H1 (cell line): Measurements from ENCODE around the gene ZNF407. TPM values are rescaled to one million over a fixed set of nuclear protein-coding genes. Genes with fewer than 3 reads are reported as not detected.

Source experiments
- CTCF ChIA-PET: fragments of 300-600 bp; sonication (Branson Sonifier 250); formaldehyde crosslinking; loops from one replicate; lab custom pipeline; 2021; ENCODE audit not compliant: partially characterized antibody; lab: Charles Lee
- POLR2A ChIA-PET: fragments of 300-600 bp; sonication (Branson Sonifier 250); formaldehyde crosslinking; loops from one replicate; lab custom pipeline; 2021; ENCODE audit warnings: inconsistent platforms; ENCODE audit not compliant: partially characterized antibody; lab: Charles Lee
- DNase-seq, 2 experiments: peaks; one replicate each; pipeline versions ENCODE4 v3.0.0 to v3.0.0-alpha.2; 2010 to 2022; ENCODE audit warnings: low spot score in 2 of 2, low read depth in 1 of 2, mixed read lengths in 1 of 2
- FAIRE-seq: peaks from 2 replicates; lab custom pipeline; 2011; peaks lifted over from hg19 to GRCh38; lab: Jason Lieb, UNC
- H2AFZ ChIP-seq: 2 replicates; pipeline ENCODE4 v1.8.1; 2012; ENCODE audit warnings: low read length, inconsistent platforms
- H2AK5ac ChIP-seq: 2 replicates; pipeline ENCODE4 v1.6.1; 2013; ENCODE audit warnings: low read depth, low read length
- H2BK120ac ChIP-seq: replicated peaks from 2 replicates; pipeline ENCODE3; 2013; ENCODE audit warnings: low read depth, low read length, inconsistent platforms
- H2BK12ac ChIP-seq: 2 replicates; pipeline ENCODE4 v1.6.1; 2013; ENCODE audit warnings: low read depth, low read length
- H2BK15ac ChIP-seq: 2 replicates; pipeline ENCODE4 v1.6.1; 2013; ENCODE audit warnings: low read length
- H2BK20ac ChIP-seq: 2 replicates; pipeline ENCODE4 v1.6.1; 2013; ENCODE audit warnings: low read length
- H2BK5ac ChIP-seq: 2 replicates; pipeline ENCODE4 v1.6.1; 2013; ENCODE audit warnings: low read depth, low read length
- H3K14ac ChIP-seq: 2 replicates; pipeline ENCODE4 v1.6.1; 2013; ENCODE audit warnings: inconsistent platforms; ENCODE audit not compliant: insufficient read length
- H3K18ac ChIP-seq: 2 replicates; pipeline ENCODE4 v1.6.1; 2013; ENCODE audit warnings: low read length; ENCODE audit errors: extremely low read depth
- H3K23ac ChIP-seq: 2 replicates; pipeline ENCODE4 v1.6.1; 2013; ENCODE audit warnings: inconsistent platforms; ENCODE audit not compliant: insufficient read length
- H3K23me2 ChIP-seq: 2 replicates; pipeline ENCODE4 v1.6.1; 2013; ENCODE audit warnings: low read depth, low read length
- H3K27ac ChIP-seq: 2 replicates; pipeline ENCODE4 v1.6.1; 2011; ENCODE audit warnings: low read depth, low read length, inconsistent platforms
- H3K27me3 ChIP-seq, 4 experiments: replicated peaks in 1 of 4; 1 replicate in 1 of 4; 2 replicates in 3 of 4; pipeline versions ENCODE4 v1.6.1 to v1.8.1; 2011 to 2013; ENCODE audit warnings: low read length in 3 of 4, mild to moderate bottlenecking in 3 of 4, inconsistent platforms in 2 of 4, mixed read lengths in 2 of 4, moderate library complexity in 1 of 4; ENCODE audit not compliant: control insufficient read depth in 3 of 4, insufficient read depth in 3 of 4; ENCODE audit errors: extremely low read depth in 1 of 4
- H3K36me3 ChIP-seq, 4 experiments: 2 replicates each; pipeline versions ENCODE4 v1.6.1 to v1.8.1; 2011 to 2013; ENCODE audit warnings: mild to moderate bottlenecking in 4 of 4, low read length in 3 of 4, moderate library complexity in 2 of 4, control low read depth in 1 of 4, inconsistent platforms in 1 of 4; ENCODE audit not compliant: insufficient read depth in 4 of 4, control insufficient read depth in 2 of 4
- H3K4ac ChIP-seq: replicated peaks from 2 replicates; pipeline ENCODE3; 2013; ENCODE audit warnings: low read length, low read depth, mixed read lengths, inconsistent platforms; ENCODE audit not compliant: insufficient read length
- H3K4me1 ChIP-seq, 4 experiments: replicated peaks in 1 of 4; 1 replicate in 1 of 4; 2 replicates in 3 of 4; pipeline versions ENCODE4 v1.6.1 to v1.8.1; 2011 to 2013; ENCODE audit warnings: low read length in 3 of 4, inconsistent platforms in 2 of 4, mixed read lengths in 1 of 4; ENCODE audit not compliant: insufficient read depth in 4 of 4, control insufficient read depth in 3 of 4
- H3K4me2 ChIP-seq, 2 experiments: 2 replicates each; pipeline versions ENCODE4 v1.6.1 to v1.8.1; 2011 to 2013; ENCODE audit warnings: low read depth in 2 of 2, low read length in 2 of 2, control low read depth in 1 of 2, inconsistent platforms in 1 of 2, mild to moderate bottlenecking in 1 of 2; ENCODE audit not compliant: insufficient read depth in 1 of 2
- H3K4me3 ChIP-seq, 4 experiments: fragments of 200-600, 300-600 bp in 1 of 4; sonication (generic), shearing (Covaris generic), sonication (Bioruptor Twin) in 1 of 4; 2 replicates each; pipeline versions ENCODE4 v1.5.1 to v1.8.1; 2011 to 2016; ENCODE audit warnings: low read length in 4 of 4, low read depth in 3 of 4, control low read depth in 2 of 4, inconsistent platforms in 2 of 4, mild to moderate bottlenecking in 2 of 4, mixed read lengths in 1 of 4, moderate library complexity in 1 of 4; ENCODE audit not compliant: insufficient read depth in 2 of 4; ENCODE audit errors: extremely low read depth in 1 of 4
- H3K56ac ChIP-seq: replicated peaks from 2 replicates; pipeline ENCODE3; 2013; ENCODE audit warnings: low read depth, mild to moderate bottlenecking, mixed read lengths, low read length, inconsistent platforms; ENCODE audit not compliant: insufficient read length
- H3K79me1 ChIP-seq: 2 replicates; pipeline ENCODE4 v1.6.1; 2013; ENCODE audit warnings: low read depth, low read length, control low read depth
- H3K79me2 ChIP-seq, 2 experiments: 2 replicates each; pipeline versions ENCODE4 v1.6.1 to v1.8.1; 2012 to 2013; ENCODE audit warnings: low read length in 2 of 2, mild to moderate bottlenecking in 2 of 2, inconsistent platforms in 1 of 2; ENCODE audit not compliant: insufficient read depth in 2 of 2, control insufficient read depth in 1 of 2
- H3K9ac ChIP-seq, 4 experiments: replicated peaks in 1 of 4; 1 replicate in 1 of 4; 2 replicates in 3 of 4; pipeline versions ENCODE4 v1.6.1 to v1.8.1; 2011 to 2013; ENCODE audit warnings: low read depth in 3 of 4, low read length in 3 of 4, control low read depth in 2 of 4, mild to moderate bottlenecking in 2 of 4, moderate library complexity in 2 of 4, inconsistent platforms in 1 of 4; ENCODE audit errors: extremely low read depth in 1 of 4
- H3K9me3 ChIP-seq, 2 experiments: 2 replicates each; pipeline versions ENCODE4 v1.6.1 to v1.8.1; 2012 to 2013; ENCODE audit warnings: mild to moderate bottlenecking in 2 of 2, moderate library complexity in 2 of 2, control low read depth in 1 of 2, inconsistent platforms in 1 of 2, low read depth in 1 of 2, low read length in 1 of 2, mixed read lengths in 1 of 2; ENCODE audit not compliant: insufficient read depth in 2 of 2
- H4K20me1 ChIP-seq, 2 experiments: replicated peaks in 1 of 2; 2 replicates each; pipeline versions ENCODE3 to v1.8.1; 2011 to 2013; ENCODE audit warnings: inconsistent platforms in 2 of 2, low read length in 2 of 2, mild to moderate bottlenecking in 1 of 2; ENCODE audit not compliant: insufficient read depth in 2 of 2, control insufficient read depth in 1 of 2
- H4K5ac ChIP-seq: 2 replicates; pipeline ENCODE4 v1.6.1; 2013; ENCODE audit warnings: low read length, low read depth, mixed read lengths, inconsistent platforms; ENCODE audit not compliant: insufficient read length
- H4K8ac ChIP-seq: 2 replicates; pipeline ENCODE4 v1.8.0; 2013; ENCODE audit warnings: mild to moderate bottlenecking, moderate library complexity, low read length, inconsistent platforms; ENCODE audit not compliant: insufficient read depth; ENCODE audit errors: extremely low read depth
- H4K91ac ChIP-seq: replicated peaks from 2 replicates; pipeline ENCODE3; 2013; ENCODE audit warnings: low read length, mixed read lengths, inconsistent platforms; ENCODE audit not compliant: insufficient read length
- CBX8 ChIP-seq: fragments of 300-800, 300-1000 bp; sonication (generic); IDR thresholded peaks from 2 replicates; pipeline ENCODE4 v1.7.1; 2016; ENCODE audit warnings: low read depth, low read length, borderline replicate concordance
- KDM5A ChIP-seq: fragments of 200-600 bp; IDR thresholded peaks from 2 replicates; pipeline ENCODE4 v1.7.1; 2012; ENCODE audit warnings: mild to moderate bottlenecking, low read length, inconsistent platforms, mixed read lengths
- RAD21 ChIP-seq, 2 experiments: IDR thresholded peaks in 1 of 2; conservative IDR thresholded peaks in 1 of 2; 2 replicates each; pipeline ENCODE4 v1.6.1; 2011; ENCODE audit warnings: low read depth in 2 of 2, low read length in 2 of 2, improper control_type of control experiment in 1 of 2, inconsistent platforms in 1 of 2, mild to moderate bottlenecking in 1 of 2, moderate library complexity in 1 of 2
- TEAD4 ChIP-seq: IDR thresholded peaks from 2 replicates; pipeline ENCODE4 v1.6.1; 2012; ENCODE audit warnings: low read depth, low read length, inconsistent platforms, mixed read lengths
- WGBS, 2 experiments: shearing (Covaris generic) in 1 of 2; methylation state at CpG; one replicate each; pipeline versions ENCODE4 v1.1.6 to v1.1.7; 2013 to 2015; ENCODE audit warnings: low lambda C conversion rate in 2 of 2, mixed read lengths in 2 of 2, inconsistent platforms in 1 of 2, low coverage in 1 of 2, missing lambda C conversion rate in 1 of 2; ENCODE audit not compliant: insufficient replicate concordance in 2 of 2, insufficient coverage in 1 of 2, insufficient read length in 1 of 2; ENCODE audit errors: extremely low coverage in 1 of 2, missing lambda C conversion rate in 1 of 2; 5-methylcytosine and 5-hydroxymethylcytosine counted together
- polyA plus RNA-seq, 7 experiments: library from polyadenylated mRNA; depleted of rRNA in 3 of 7; stranded (reverse) in 5 of 7; unstranded in 2 of 7; fragments of >200 nt in 5 of 7; fragments of 200-250 nt in 2 of 7; gene quantifications; 1 replicate in 5 of 7; 2 replicates in 1 of 7; 4 replicates in 1 of 7; pipeline versions ENCODE4 v1.2.1 to v1.2.3, GENCODE V29; 2011 to 2013; ENCODE audit warnings: missing spikeins in 2 of 7, mixed read lengths in 2 of 7
- total RNA-seq: library from RNA; stranded (reverse); fragmentation: NEBNext Ultra II Directional; extraction: Animal tissue kit (Norgen Biotek cat#: 25700); gene quantifications from 2 replicates; pipeline ENCODE4 v1.2.1, GENCODE V29; 2021

The ZNF407 gene
- total and polyA plus RNA-seq, 2 of the 8 experiments (the other 6 are each of a cell fraction or from before 2014, with no cell fraction given) = 1.5 to 6.8 TPM

- H3K27ac ChIP-seq = no peak overlapping the region
These were observed 237.0 kb downstream of the ZNF407 start for GRCh38 chr18:74834424-74835309.

More at GRCh38 chr18:74834424-74835309, 237.0 kb downstream of the ZNF407 start:
- no peak overlapping the region for H3K4me2 ChIP-seq
- no peak overlapping the region for H4K8ac ChIP-seq
- H2BK20ac ChIP-seq = no peak overlapping the region
- H3K27me3 ChIP-seq = no peaks in the 10 kb centered on the region
- H4K5ac ChIP-seq = no peak overlapping the region
- no peaks in the 10 kb centered on the region for H3K79me2 ChIP-seq
- no peak overlapping the region for H3K56ac ChIP-seq
- H2BK12ac ChIP-seq = no peak overlapping the region
- no peaks in the 10 kb centered on the region for H4K20me1 ChIP-seq
- H3K36me3 ChIP-seq = no peaks in the 10 kb centered on the region
- no peak overlapping the region for H3K23ac ChIP-seq
- no peak overlapping the region for H2BK120ac ChIP-seq
- no peak overlapping the region for H3K9ac ChIP-seq
- 88% methylated on average over 9 of the region's 9 CpGs; no CpG with 5 or more reads in 1 of the 2 experiments for WGBS, 2 experiments
- no peak overlapping the region for H3K4me3 ChIP-seq
- no peaks in the 10 kb centered on the region for H3K79me1 ChIP-seq
- H2AK5ac ChIP-seq = no peak overlapping the region
- H3K4me1 ChIP-seq = peaks cover 0 to 5% (median 2%) of the 10 kb centered on the region in 4 experiments; a peak in 4 of 7 replicates
- no peaks in the 10 kb centered on the region; the same call in 1 of the 2 replicates for H3K23me2 ChIP-seq
- no peak overlapping the region for H3K18ac ChIP-seq
- H4K91ac ChIP-seq = no peak overlapping the region
- POLR2A ChIA-PET = interaction anchor here (1.0 kb wide), 1 partner anchor 15 kb away, joined by 5 read pairs; no protein-coding TSS in a partner anchor
- DNase-seq (no peak), FAIRE-seq (peak; percentile 24)
- H2BK15ac ChIP-seq = no peak overlapping the region
- TF ChIP-seq TEAD4 (peak; percentile 78), CBX8 (no peak), RAD21 (IDR thresholded peaks at IDR 0.05 in 1 of 2, conservative IDR thresholded peaks at IDR 0.05 in 1 of 2; ENCODE audit: low read depth in 2 of 2, low read length in 2 of 2) (no peak), KDM5A (no peak)
- H2AFZ ChIP-seq = no peak overlapping the region
- no peak overlapping the region for H3K14ac ChIP-seq
- no peak overlapping the region for H3K4ac ChIP-seq
- H3K9me3 ChIP-seq = no peaks in the 10 kb centered on the region
- no peak overlapping the region for H2BK5ac ChIP-seq
- CTCF ChIA-PET = interaction anchor here (3.3 kb wide), 1 partner anchor 15 kb away, joined by 17 read pairs; no protein-coding TSS in a partner anchor
